A204.1 (cell line): ENCODE data around the gene MBOAT2.
"Not testable (repeated sequence)": the region's sequence is repeated elsewhere in the genome, so short reads cannot be mapped to it uniquely, and the experiment has no call there.

ENCODE experiments used
- FAIRE-seq: peaks from 2 replicates; lab custom pipeline; 2012; peaks lifted over from hg19 to GRCh38; lab: Jason Lieb, UNC

Gene MBOAT2

GRCh38 chr2:9003616-9004337 lies at the start of gene MBOAT2:
TSS of gene MBOAT2 (minus strand) at chr2:9003684. CDS start at chr2:9003614, 70 bp downstream.
- no peak for FAIRE-seq

GRCh38 chr2:9052821-9053533 lies 49.5 kb upstream of the MBOAT2 start:
- no peak for FAIRE-seq

- FAIRE-seq = not testable (repeated sequence)
Measured at GRCh38 chr2:9051451-9051850, 48.0 kb upstream of the MBOAT2 start.

GRCh38 chr2:9050122-9050809 lies 46.8 kb upstream of the MBOAT2 start:
- no peak for FAIRE-seq

GRCh38 chr2:9045595-9045994 lies 42.1 kb upstream of the MBOAT2 start:
- no peak for FAIRE-seq

- not testable (repeated sequence) for FAIRE-seq
Measured at GRCh38 chr2:9043491-9043890, 40.0 kb upstream of the MBOAT2 start.

GRCh38 chr2:9037166-9037565 lies 33.7 kb upstream of the MBOAT2 start:
- no peak for FAIRE-seq

GRCh38 chr2:9033385-9034168 lies 30.1 kb upstream of the MBOAT2 start:
- FAIRE-seq = no peak

DNA sequence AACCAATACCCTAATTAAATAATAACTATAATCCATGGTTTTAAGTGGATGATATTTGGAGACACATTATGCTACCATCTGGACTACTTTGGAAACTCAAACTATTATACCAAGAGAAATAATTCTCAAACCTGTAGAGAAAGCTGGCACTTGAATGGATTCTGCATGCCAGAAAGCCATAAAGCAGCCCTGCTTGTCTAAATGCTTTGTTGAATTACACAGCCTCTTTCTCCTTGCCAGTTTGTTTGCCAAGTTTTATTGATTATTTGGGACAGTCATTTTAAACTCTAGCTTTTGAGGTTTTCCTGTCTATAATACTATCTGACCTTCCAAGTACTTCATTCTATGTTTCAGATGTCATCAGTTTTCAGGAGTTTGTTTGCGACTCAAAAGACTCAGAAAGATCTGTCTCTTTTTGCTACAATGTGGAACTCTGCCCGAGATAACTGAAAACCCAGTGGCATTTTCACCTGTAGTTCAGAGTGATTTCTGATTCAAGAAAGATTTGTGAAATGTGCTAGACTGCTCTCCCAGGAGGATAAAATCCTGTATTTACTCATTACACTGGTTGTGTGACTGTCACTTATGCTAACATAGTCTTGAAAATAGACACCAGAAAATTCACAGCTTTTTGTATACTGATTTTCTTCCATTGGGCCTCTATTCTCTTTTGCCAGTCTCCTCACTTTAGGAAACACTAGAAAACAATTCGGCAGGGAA lies 29.2 kb upstream of the MBOAT2 start:
- no peak for FAIRE-seq

DNA sequence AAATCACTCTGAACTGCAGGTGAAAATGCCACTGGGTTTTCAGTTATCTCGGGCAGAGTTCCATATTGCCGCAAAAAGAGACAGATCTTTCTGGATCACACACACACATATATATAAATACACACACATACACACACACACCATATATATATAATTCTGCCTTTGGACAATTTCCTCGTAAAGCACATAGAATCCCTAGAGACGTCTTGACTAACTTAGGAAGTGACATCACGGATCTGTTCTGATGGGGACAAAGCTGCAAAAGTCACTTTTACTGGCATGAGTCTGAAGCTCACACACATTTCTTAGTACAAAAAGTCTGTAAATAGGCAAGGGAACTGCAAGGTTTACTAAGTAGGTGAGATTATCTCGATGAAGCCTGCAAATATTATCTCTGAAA lies 28.6 kb upstream of the MBOAT2 start:
- FAIRE-seq = no peak

GRCh38 chr2:9031246-9031645 lies 27.8 kb upstream of the MBOAT2 start:
- no peak for FAIRE-seq

DNA sequence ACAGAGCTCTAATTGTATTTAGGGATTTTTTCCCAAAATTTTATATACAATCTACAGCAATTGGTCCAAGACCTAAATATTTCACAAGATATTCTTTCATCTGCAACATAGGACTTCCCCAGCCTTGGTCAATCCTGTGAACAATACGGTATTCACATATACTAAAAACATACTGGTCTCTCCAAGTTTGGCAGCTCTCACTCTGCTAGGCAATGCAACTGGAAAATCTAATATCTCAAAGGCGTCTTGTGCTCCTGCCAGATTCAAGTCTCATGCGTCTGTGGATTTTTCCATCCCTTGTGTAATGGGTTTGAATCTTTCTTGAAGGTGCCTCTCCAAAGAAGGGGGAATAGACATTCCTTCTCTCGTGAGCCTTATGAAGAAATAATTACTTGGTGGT lies 27.4 kb upstream of the MBOAT2 start:
- no peak for FAIRE-seq

DNA sequence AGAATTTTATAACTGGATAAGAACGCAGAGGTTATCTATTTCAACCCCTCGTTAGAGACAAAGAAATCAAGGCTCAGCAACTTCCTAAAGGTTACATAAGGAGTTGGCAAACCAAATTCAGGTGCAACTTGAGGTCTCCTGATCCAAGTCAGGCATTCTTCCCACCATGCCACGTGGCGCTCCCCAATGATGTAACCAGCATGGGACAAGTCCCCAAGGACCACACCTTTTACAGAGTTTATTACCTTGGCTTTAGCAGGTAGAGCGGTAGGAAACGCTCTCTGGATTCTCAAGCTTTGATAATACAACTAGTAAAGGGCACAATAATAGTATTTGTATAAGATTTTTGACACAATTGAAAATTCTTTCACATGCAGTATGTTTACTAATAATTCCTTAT lies 26.7 kb upstream of the MBOAT2 start:
- FAIRE-seq = no peak

DNA sequence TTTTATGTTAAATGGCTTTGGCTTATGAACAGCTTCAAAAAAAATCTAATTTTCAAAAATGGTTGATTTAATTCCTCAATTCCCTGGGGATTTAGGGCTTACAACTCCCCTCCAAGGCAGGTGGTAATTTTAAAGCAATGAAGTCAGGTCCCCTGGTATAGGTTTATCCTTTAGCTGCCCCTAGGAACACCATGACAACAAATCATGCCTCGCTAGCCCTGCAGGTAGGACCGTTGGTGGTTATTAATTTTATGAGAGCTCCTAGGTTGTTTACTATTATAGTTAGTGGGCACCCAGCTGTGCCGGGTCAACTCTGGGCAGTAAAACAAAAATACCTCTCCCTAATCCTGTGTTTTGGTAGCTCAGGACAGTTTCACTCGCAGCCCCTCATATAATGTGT lies 26.2 kb upstream of the MBOAT2 start:
- FAIRE-seq = no peak

GRCh38 chr2:9027884-9028283 lies 24.4 kb upstream of the MBOAT2 start:
- FAIRE-seq = no peak

GRCh38 chr2:9025746-9026145 lies 22.3 kb upstream of the MBOAT2 start:
- no peak for FAIRE-seq

- no peak for FAIRE-seq
Measured at GRCh38 chr2:9024575-9024974, 21.1 kb upstream of the MBOAT2 start.

DNA sequence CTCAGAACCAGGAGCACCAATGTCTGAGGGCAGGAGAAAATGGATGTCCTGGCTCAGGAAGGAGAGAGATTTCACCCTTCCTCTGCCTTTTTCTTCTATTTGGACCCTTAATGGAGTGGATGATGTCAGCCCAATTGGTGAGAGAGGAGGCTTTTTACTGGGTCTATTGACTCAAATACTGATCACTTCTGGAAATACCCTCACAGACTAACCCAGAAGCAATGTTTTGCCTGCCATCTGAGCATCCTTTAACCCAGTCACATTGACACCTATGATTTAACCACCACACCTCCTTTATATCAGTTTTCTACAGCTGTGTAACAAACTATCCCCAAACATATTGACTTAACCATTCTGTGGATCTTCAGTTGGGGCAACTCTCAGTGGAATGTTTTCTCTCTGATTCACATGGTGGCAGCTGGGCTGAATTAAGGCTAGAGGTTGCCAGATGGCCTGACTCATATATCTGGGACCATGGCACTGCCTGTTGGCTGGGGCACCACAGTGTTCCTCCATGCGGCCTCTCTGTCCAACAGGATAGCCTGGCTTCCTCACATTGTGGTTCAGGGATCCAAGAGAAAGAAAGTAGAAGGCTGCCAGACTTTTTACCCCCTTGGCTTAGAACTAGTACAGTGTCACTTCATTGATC lies 18.2 kb upstream of the MBOAT2 start:
- no peak for FAIRE-seq

- FAIRE-seq = no peak
Measured at GRCh38 chr2:9020267-9020666, 16.8 kb upstream of the MBOAT2 start.

DNA sequence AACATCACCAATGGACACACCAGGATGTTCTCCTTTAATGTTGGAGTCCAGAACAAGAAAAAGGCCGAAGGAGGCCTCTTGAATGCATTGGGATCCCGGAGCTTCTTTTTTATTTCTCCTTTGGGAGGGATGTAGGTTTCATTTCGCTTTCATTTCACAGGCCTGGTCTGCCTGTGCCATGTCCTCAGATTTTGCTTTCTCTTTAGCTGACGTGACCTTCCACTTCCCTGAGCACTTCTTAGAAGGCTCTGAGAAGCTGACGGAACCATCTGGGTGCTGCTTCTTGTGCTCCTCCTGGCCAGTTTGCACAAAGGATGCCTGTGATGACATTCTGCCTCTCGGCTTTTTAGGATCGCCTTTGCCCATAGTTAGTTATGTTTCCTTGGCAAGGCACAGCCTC lies 15.1 kb upstream of the MBOAT2 start:
- no peak for FAIRE-seq

DNA sequence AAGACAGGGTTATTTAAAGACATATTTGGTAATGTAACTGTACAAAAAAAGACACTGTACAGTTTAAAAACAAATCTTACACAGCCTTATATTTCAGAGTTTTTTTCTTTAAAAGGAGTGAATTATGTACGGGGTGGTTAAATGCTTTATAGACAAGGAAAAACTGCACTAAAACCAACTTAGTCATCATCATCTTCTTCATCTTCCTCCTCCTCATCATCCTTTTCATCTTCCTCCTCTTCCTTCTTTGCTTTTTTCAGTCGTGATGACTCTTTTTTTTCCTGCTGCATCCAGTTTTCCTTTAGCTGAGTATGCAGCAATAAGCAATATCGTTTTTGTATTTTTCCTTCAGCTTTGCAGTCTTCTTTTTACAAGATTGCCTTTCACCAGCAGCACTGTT lies 14.6 kb upstream of the MBOAT2 start:
- FAIRE-seq = no peak
